ENCODE measurements around the gene KLHL10.

DNA sequence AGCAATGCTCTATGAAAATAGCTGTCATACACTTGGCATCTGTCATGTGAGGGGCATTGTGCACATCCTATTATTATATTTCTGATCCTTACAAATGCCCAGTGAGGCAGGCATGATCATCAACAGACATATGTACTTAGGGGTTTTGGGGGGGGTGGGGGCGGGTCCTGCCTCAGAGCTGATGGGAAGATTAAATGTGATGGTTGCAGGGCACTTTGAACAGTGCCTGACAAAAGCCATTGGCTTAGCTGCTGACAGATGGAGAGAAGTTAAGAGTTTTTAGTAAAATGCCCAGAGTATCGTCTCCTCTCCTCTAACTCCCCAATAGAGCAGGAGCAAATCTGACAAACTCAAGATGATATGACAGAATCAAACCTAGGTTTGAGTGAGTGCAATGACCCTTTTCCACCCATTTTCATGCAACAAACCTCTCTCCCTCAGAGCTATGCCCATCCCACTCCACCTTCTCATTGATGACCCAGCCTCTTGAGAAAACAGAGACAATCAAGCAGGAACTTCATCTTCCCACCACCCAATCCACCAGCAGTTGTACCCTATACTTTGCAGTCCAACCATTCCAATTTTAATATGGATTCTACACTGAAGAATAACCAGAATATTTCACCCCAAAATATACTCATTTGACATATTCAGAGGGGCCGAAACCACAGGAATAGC is 22.8 kb downstream of the KLHL10 start:
- TF ChIP-seq RAD21 (IDR thresholded peaks at IDR 0.05; ENCODE audit: low read length) (no peak), EP300 (IDR thresholded peaks at IDR 0.05; ENCODE audit: borderline replicate concordance in 1 of 2, low read depth in 1 of 2, low read length in 1 of 2) (no peak), EZH2phosphoT487 (IDR thresholded peaks at IDR 0.05; ENCODE audit: borderline replicate concordance, low read depth) (no peak), ELF1 (IDR thresholded peaks at IDR 0.05) (no peak), CHD2 (IDR thresholded peaks at IDR 0.05; ENCODE audit: low read length, partially characterized antibody) (no peak)
- TF ChIP-seq, protein P1, sequence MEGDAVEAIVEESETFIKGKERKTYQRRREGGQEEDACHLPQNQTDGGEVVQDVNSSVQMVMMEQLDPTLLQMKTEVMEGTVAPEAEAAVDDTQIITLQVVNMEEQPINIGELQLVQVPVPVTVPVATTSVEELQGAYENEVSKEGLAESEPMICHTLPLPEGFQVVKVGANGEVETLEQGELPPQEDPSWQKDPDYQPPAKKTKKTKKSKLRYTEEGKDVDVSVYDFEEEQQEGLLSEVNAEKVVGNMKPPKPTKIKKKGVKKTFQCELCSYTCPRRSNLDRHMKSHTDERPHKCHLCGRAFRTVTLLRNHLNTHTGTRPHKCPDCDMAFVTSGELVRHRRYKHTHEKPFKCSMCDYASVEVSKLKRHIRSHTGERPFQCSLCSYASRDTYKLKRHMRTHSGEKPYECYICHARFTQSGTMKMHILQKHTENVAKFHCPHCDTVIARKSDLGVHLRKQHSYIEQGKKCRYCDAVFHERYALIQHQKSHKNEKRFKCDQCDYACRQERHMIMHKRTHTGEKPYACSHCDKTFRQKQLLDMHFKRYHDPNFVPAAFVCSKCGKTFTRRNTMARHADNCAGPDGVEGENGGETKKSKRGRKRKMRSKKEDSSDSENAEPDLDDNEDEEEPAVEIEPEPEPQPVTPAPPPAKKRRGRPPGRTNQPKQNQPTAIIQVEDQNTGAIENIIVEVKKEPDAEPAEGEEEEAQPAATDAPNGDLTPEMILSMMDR (IDR thresholded peaks at IDR 0.05) = no peak
- TF ChIP-seq, protein P2, sequence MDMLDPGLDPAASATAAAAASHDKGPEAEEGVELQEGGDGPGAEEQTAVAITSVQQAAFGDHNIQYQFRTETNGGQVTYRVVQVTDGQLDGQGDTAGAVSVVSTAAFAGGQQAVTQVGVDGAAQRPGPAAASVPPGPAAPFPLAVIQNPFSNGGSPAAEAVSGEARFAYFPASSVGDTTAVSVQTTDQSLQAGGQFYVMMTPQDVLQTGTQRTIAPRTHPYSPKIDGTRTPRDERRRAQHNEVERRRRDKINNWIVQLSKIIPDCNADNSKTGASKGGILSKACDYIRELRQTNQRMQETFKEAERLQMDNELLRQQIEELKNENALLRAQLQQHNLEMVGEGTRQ (IDR thresholded peaks at IDR 0.05; ENCODE audit: borderline replicate concordance, low read depth, low read length) = no peak

Measured in SK-N-SH (cell line).